A549 (cell line): ENCODE data around the gene DNAH11. TPM values are rescaled to one million over a fixed set of nuclear protein-coding genes. Genes with fewer than 3 reads are reported as not detected.

ENCODE experiments used
- ATAC-seq, 2 experiments: fragments of 200-7000 bp in 1 of 2; fragments of >200 bp in 1 of 2; cut with Nextera tagmentation in 1 of 2; cut with Tn5 transposase in 1 of 2; 3 replicates each; pipeline versions ENCODE4 v1.8.0 to v1.9.1; 2018 to 2020; ENCODE audit warnings: mild to moderate bottlenecking in 1 of 2, moderate library complexity in 1 of 2
- CTCF ChIA-PET: fragments of 300-600 bp; sonication (Branson Sonifier 250); formaldehyde crosslinking; extraction: SDS; loops from one replicate; lab custom pipeline; 2021; ENCODE audit warnings: antibody characterized with exemption, inconsistent platforms; lab: Yijun Ruan, JAX
- POLR2A ChIA-PET: fragments of 350-600 bp; formaldehyde crosslinking; extraction: SDS; loops from one replicate; lab custom pipeline; 2021; ENCODE audit warnings: antibody characterized with exemption, inconsistent platforms; lab: Yijun Ruan, JAX
- DNase-seq, 2 experiments: peaks; one replicate each; pipeline versions ENCODE4 v3.0.0 to v3.0.0-alpha.2; 2011 to 2016; ENCODE audit warnings: low read depth in 1 of 2, low spot score in 1 of 2
- FAIRE-seq: peaks from 2 replicates; lab custom pipeline; 2011; peaks lifted over from hg19 to GRCh38; lab: Jason Lieb, UNC
- H3K27ac ChIP-seq, 2 experiments: fragments of >200 bp; sonication (Bioruptor Twin); formaldehyde crosslinking; 3 replicates each; pipeline ENCODE4 v1.5.1; 2016 to 2017
- H3K4me1 ChIP-seq: fragments of >200 bp; sonication (Bioruptor Twin); formaldehyde crosslinking; 3 replicates; pipeline ENCODE4 v1.6.1; 2016
- H3K4me2 ChIP-seq: fragments of >200 bp; sonication (Bioruptor Twin); formaldehyde crosslinking; 3 replicates; pipeline ENCODE4 v1.6.1; 2016
- H3K4me3 ChIP-seq: fragments of >200 bp; sonication (Bioruptor Twin); formaldehyde crosslinking; 3 replicates; pipeline ENCODE4 v1.5.1; 2016
- H3K9me3 ChIP-seq: fragments of >200 bp; sonication (Bioruptor Twin); formaldehyde crosslinking; 3 replicates; pipeline ENCODE4 v1.6.1; 2016
- CBX8 ChIP-seq: fragments of 200-600 bp; sonication (generic); IDR thresholded peaks from 2 replicates; pipeline ENCODE4 v1.6.1; 2016
- CEBPB ChIP-seq, 2 experiments: fragments of >200 bp in 1 of 2; sonication (Bioruptor Twin) in 1 of 2; formaldehyde crosslinking in 1 of 2; IDR thresholded peaks; 2 replicates each; pipeline ENCODE4 v1.6.1; 2012 to 2016
- EHMT2 ChIP-seq: fragments of 200-600 bp; sonication (generic); IDR thresholded peaks from 2 replicates; pipeline ENCODE4 v1.6.1; 2016; ENCODE audit warnings: antibody characterized with exemption, low read depth, mild to moderate bottlenecking, moderate library complexity
- ESRRA ChIP-seq: fragments of 150-350 bp; IDR thresholded peaks from 2 replicates; pipeline ENCODE4 v1.6.1; 2014; ENCODE audit warnings: mild to moderate bottlenecking, low read length, borderline replicate concordance
- JUN ChIP-seq, 2 experiments: fragments of >200 bp; sonication (Bioruptor Twin); formaldehyde crosslinking; IDR thresholded peaks; 2 replicates in 1 of 2; 3 replicates in 1 of 2; pipeline ENCODE4 v1.6.1; 2016 to 2017
- KDM5A ChIP-seq: fragments of 200-600 bp; sonication (generic); IDR thresholded peaks from 2 replicates; pipeline ENCODE4 v1.6.1; 2016; ENCODE audit warnings: antibody characterized with exemption, mild to moderate bottlenecking
- MAFK ChIP-seq: fragments of 450-650 bp; IDR thresholded peaks from 2 replicates; pipeline ENCODE4 v1.6.1; 2014; ENCODE audit not compliant: partially characterized antibody
- MAZ ChIP-seq: fragments of 150-350 bp; IDR thresholded peaks from 2 replicates; pipeline ENCODE4 v1.6.1; 2014; ENCODE audit warnings: antibody characterized with exemption, low read depth, low read length, borderline replicate concordance
- MYC ChIP-seq: IDR thresholded peaks from 2 replicates; pipeline ENCODE4 v1.6.1; 2012; ENCODE audit warnings: mild to moderate bottlenecking, inconsistent platforms, low read length, improper control_type of control experiment, borderline replicate concordance
- NR3C1 ChIP-seq: fragments of >200 bp; sonication (Bioruptor Twin); formaldehyde crosslinking; IDR thresholded peaks from 3 replicates; pipeline ENCODE4 v1.6.1; 2017
- PHF8 ChIP-seq: fragments of 200-600 bp; sonication (generic); IDR thresholded peaks from 2 replicates; pipeline ENCODE4 v1.6.1; 2016; ENCODE audit warnings: low read depth, mild to moderate bottlenecking, antibody characterized with exemption, moderate library complexity, borderline replicate concordance
- POLR2A ChIP-seq: IDR thresholded peaks from 2 replicates; pipeline ENCODE4 v1.6.1; 2012; ENCODE audit warnings: mild to moderate bottlenecking, low read length
- RARB ChIP-seq: fragments of 250-450 bp; sonication (Bioruptor Pico); IDR thresholded peaks from 2 replicates; pipeline ENCODE4 v1.8.0; 2021; ENCODE audit warnings: mild to moderate bottlenecking, moderate library complexity
- RCOR1 ChIP-seq: fragments of 150-350 bp; IDR thresholded peaks from 2 replicates; pipeline ENCODE4 v1.6.1; 2014; ENCODE audit warnings: antibody characterized with exemption, low read length, low read depth
- TP53 ChIP-seq: fragments of 250-450 bp; sonication (Bioruptor Pico); IDR thresholded peaks from 2 replicates; pipeline ENCODE4 v1.5.0; 2021; ENCODE audit warnings: mild to moderate bottlenecking, moderate library complexity
- WGBS: methylation state at CpG from one replicate; pipeline ENCODE4 v1.1.6; 2017; ENCODE audit errors: missing lambda C conversion rate; 5-methylcytosine and 5-hydroxymethylcytosine counted together
- polyA plus RNA-seq, 4 experiments: library from polyadenylated mRNA; depleted of rRNA in 3 of 4; stranded (reverse); fragments of >200 nt; fragmentation: RNase III in 1 of 4; extraction: RNeasy Plus Mini Kit Qiagen cat#74134 plus additional on column Dnase treatment in 1 of 4; gene quantifications; 2 replicates in 3 of 4; 3 replicates in 1 of 4; pipeline ENCODE4 v1.2.3, GENCODE V29; 2011 to 2017
- TF ChIP-seq, protein P1 (sequence below): IDR thresholded peaks from 2 replicates; pipeline ENCODE4 v1.6.1; 2012
- TF ChIP-seq, protein P2 (sequence below): fragments of >200 bp; sonication (Bioruptor Twin); formaldehyde crosslinking; IDR thresholded peaks from 3 replicates; pipeline ENCODE4 v1.5.1; 2016
- TF ChIP-seq, protein P3 (sequence below): fragments of 250-450 bp; sonication (Bioruptor Pico); IDR thresholded peaks from 2 replicates; pipeline ENCODE4 v1.5.0; 2021; ENCODE audit warnings: mild to moderate bottlenecking, moderate library complexity, borderline replicate concordance
- TF ChIP-seq, protein P4 (sequence below): fragments of >200 bp; sonication (Bioruptor Twin); formaldehyde crosslinking; IDR thresholded peaks from 3 replicates; pipeline ENCODE4 v1.6.1; 2016
- TF ChIP-seq, protein P5 (sequence below): IDR thresholded peaks from 2 replicates; pipeline ENCODE4 v1.6.1; 2012

The DNAH11 gene
- polyA plus RNA-seq, 2 of the 4 experiments (the other 2 are of a cell fraction): 0.03 to 0.13 TPM

DNA sequence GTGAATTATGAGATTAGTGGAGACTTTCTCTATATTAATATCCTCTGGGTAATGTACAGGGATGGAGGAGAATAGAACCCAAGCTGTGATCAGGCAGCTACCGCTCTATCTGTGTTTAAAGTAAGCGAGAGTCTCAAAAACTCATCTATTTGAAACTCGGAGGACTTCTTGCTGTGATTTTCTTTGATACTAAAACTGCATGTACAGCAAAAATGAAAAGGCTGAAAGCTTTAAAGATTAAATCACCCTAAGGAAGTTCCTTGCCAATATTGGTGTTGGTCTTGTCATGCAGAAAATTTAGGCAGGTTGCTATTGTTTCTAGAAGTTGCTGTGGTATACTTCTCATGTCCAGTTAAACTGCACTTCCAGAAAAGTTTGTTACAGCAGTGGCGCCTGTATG lies 110.8 kb downstream of the DNAH11 start:
- ATAC-seq (no peak), FAIRE-seq (no peak), DNase-seq (no peak)
- WGBS: 47% methylated on average over 4 of the region's 4 CpGs
- ChIA-PET POLR2A (no interaction called here), CTCF (no interaction called here)
- TF ChIP-seq POLR2A: no peak
- TF ChIP-seq TP53 (CRISPR knock-in tag): no peak
- peak; percentile 60 for TF ChIP-seq MAFK
- TF ChIP-seq JUN (IDR thresholded peaks at IDR 0.05): no peak
- no peak for TF ChIP-seq CEBPB (IDR thresholded peaks at IDR 0.05)
- TF ChIP-seq RARB (CRISPR knock-in tag): no peak
- Histone ChIP-seq H3K9me3 (no peaks in the 10 kb centered on the region; the same call in 2 of the 3 replicates), H3K4me3 (no peak overlapping the region), H3K4me2 (no peak overlapping the region), H3K27ac (no peak overlapping the region), H3K4me1 (no peaks in the 10 kb centered on the region)

DNA sequence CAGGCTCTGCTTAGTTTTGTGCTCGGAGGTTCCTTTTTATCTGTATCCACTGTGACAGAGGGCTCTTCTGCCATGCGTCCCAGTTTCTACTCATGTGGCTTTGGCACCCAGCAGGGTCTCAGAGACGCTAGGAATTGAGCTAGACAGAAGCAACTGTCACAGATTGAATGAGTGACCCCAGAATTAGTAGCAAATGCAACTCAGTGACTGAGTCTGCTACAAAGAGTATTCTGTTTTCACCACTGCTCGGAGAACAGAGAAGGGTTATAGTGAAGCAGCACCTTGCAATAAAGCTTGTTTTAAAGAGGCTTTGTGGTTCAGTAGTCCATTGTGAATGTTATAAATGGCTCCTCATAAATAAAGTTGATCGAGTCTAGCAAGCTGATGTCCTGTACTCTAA lies 113.2 kb downstream of the DNAH11 start:
- 14% methylated on average over 5 of the region's 5 CpGs for WGBS
- no peak overlapping the region for H3K4me2 ChIP-seq
- H3K4me3 ChIP-seq: no peak overlapping the region
- POLR2A ChIA-PET: no interaction called here
- CTCF ChIA-PET: no interaction called here
- H3K4me1 ChIP-seq: no peaks in the 10 kb centered on the region
- DNase-seq: no peak
- H3K27ac ChIP-seq: no peak overlapping the region
- ATAC-seq: no peak
- peaks cover 2% of the 10 kb centered on the region; the same call in 1 of the 3 replicates for H3K9me3 ChIP-seq
- TF ChIP-seq ESRRA (no peak), EHMT2 (no peak), MAZ (no peak), CBX8 (no peak), NR3C1 (no peak), CEBPB (IDR thresholded peaks at IDR 0.05) (no peak), RCOR1 (no peak), PHF8 (no peak), MYC (no peak), POLR2A (no peak), MAFK (no peak), KDM5A (no peak)
- TF ChIP-seq, protein P1, sequence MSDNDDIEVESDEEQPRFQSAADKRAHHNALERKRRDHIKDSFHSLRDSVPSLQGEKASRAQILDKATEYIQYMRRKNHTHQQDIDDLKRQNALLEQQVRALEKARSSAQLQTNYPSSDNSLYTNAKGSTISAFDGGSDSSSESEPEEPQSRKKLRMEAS: no peak
- TF ChIP-seq, protein P2, sequence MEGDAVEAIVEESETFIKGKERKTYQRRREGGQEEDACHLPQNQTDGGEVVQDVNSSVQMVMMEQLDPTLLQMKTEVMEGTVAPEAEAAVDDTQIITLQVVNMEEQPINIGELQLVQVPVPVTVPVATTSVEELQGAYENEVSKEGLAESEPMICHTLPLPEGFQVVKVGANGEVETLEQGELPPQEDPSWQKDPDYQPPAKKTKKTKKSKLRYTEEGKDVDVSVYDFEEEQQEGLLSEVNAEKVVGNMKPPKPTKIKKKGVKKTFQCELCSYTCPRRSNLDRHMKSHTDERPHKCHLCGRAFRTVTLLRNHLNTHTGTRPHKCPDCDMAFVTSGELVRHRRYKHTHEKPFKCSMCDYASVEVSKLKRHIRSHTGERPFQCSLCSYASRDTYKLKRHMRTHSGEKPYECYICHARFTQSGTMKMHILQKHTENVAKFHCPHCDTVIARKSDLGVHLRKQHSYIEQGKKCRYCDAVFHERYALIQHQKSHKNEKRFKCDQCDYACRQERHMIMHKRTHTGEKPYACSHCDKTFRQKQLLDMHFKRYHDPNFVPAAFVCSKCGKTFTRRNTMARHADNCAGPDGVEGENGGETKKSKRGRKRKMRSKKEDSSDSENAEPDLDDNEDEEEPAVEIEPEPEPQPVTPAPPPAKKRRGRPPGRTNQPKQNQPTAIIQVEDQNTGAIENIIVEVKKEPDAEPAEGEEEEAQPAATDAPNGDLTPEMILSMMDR: no peak
- TF ChIP-seq, protein P3, sequence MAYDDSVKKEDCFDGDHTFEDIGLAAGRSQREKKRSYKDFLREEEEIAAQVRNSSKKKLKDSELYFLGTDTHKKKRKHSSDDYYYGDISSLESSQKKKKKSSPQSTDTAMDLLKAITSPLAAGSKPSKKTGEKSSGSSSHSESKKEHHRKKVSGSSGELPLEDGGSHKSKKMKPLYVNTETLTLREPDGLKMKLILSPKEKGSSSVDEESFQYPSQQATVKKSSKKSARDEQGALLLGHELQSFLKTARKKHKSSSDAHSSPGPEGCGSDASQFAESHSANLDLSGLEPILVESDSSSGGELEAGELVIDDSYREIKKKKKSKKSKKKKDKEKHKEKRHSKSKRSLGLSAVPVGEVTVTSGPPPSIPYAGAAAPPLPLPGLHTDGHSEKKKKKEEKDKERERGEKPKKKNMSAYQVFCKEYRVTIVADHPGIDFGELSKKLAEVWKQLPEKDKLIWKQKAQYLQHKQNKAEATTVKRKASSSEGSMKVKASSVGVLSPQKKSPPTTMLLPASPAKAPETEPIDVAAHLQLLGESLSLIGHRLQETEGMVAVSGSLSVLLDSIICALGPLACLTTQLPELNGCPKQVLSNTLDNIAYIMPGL: no peak
- TF ChIP-seq, protein P4, sequence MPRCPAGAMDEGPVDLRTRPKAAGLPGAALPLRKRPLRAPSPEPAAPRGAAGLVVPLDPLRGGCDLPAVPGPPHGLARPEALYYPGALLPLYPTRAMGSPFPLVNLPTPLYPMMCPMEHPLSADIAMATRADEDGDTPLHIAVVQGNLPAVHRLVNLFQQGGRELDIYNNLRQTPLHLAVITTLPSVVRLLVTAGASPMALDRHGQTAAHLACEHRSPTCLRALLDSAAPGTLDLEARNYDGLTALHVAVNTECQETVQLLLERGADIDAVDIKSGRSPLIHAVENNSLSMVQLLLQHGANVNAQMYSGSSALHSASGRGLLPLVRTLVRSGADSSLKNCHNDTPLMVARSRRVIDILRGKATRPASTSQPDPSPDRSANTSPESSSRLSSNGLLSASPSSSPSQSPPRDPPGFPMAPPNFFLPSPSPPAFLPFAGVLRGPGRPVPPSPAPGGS: no peak
- TF ChIP-seq, protein P5, sequence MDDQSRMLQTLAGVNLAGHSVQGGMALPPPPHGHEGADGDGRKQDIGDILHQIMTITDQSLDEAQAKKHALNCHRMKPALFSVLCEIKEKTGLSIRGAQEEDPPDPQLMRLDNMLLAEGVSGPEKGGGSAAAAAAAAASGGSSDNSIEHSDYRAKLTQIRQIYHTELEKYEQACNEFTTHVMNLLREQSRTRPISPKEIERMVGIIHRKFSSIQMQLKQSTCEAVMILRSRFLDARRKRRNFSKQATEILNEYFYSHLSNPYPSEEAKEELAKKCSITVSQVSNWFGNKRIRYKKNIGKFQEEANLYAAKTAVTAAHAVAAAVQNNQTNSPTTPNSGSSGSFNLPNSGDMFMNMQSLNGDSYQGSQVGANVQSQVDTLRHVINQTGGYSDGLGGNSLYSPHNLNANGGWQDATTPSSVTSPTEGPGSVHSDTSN: no peak
- FAIRE-seq: no peak
